ENCODE data around the gene RASIP1.

DNA sequence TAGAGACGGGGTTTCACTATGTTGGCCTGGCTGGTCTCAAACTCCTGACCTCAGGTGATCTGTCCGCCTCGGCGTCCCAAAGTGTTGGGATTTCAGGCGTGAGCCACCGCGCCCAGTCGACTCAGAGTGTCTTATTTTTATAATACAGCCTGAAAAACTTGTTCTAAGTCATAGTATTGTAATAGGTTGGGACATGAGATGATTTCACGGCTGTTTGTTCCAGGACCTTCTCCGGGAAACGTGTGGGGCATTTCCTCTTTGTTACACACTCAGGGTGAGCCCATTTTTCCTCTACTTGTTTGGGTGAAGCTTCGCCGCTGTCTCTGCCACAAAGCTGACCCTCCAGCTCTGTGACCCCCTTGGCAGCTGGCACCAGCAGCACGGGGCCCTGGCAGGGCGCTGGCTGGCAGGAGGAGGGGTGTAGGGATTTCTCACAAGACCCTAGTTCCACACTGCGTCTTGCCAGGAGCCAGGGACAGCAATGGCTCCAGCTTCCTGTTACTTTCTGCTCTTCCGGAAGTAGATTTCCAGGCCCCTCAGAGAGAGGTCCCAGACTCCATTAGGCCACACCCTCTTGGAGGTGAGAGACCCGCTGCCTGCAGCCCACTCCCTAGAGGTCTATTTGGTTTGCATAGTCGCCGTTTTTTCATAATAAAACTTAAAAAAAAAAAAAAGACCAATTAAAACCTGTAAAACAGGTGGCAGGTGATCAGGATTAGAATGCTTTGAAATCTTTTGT is 30.5 kb upstream of the RASIP1 start:
- TF ChIP-seq, protein P1, sequence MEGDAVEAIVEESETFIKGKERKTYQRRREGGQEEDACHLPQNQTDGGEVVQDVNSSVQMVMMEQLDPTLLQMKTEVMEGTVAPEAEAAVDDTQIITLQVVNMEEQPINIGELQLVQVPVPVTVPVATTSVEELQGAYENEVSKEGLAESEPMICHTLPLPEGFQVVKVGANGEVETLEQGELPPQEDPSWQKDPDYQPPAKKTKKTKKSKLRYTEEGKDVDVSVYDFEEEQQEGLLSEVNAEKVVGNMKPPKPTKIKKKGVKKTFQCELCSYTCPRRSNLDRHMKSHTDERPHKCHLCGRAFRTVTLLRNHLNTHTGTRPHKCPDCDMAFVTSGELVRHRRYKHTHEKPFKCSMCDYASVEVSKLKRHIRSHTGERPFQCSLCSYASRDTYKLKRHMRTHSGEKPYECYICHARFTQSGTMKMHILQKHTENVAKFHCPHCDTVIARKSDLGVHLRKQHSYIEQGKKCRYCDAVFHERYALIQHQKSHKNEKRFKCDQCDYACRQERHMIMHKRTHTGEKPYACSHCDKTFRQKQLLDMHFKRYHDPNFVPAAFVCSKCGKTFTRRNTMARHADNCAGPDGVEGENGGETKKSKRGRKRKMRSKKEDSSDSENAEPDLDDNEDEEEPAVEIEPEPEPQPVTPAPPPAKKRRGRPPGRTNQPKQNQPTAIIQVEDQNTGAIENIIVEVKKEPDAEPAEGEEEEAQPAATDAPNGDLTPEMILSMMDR (IDR thresholded peaks at IDR 0.05), result no peak
- TF ChIP-seq ZFX (IDR thresholded peaks at IDR 0.05; ENCODE audit: borderline replicate concordance), result no peak

Measured in 22Rv1 (cell line).